Measurements from ENCODE around the gene TANGO6.

GRCh38 chr16:68850481-68850880, 7.2 kb downstream of the TANGO6 start:
- TF ChIP-seq CTCF (IDR thresholded peaks at IDR 0.05; ENCODE audit: low read depth, low read length, poor library complexity, severe bottlenecking) (no peak), EZH2phosphoT487 (IDR thresholded peaks at IDR 0.05; ENCODE audit: borderline replicate concordance, low read length) (no peak)

Measured in DOHH2 (cell line).